Inflammatory macrophage treated with lipopolysaccharide for 1 hour (primary cell): ENCODE results near the gene CEP131.

ENCODE experiments used
- DNase-seq, 2 donors: peaks; one replicate each; pipeline ENCODE4 v3.0.0-alpha.2; 2020 to 2022

Gene CEP131

DNA sequence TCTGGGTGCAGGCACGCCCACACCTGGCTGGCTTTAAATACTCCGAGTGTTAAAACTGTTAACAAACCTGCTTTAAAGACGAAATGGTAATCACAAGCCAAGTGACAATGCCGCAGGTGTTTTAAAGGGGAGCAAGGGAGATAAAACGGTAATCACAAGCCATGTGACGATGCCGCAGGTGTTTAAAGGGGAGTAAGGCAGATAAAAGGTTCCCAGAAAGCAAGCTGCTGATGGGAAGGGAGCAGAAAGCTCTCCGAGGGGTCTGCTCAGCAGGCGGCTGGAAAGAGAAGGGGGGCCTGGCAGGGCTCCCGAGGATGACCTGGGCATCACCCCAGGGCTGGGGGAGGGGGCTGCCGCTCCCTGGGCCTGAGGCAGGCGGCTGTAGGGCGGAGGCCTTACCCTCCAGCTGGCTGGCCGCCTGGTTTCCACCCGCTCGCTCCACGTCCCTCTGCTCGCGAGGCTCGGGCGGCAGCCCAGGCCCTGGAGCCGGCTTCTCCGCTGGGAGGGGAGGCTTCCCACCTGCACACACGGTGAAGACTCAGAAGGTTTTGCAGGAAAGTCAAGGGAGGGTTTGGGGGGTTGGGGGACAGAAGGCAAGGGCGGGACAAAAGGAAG is 28.4 kb upstream of the CEP131 start:
- no peak for DNase-seq

DNA sequence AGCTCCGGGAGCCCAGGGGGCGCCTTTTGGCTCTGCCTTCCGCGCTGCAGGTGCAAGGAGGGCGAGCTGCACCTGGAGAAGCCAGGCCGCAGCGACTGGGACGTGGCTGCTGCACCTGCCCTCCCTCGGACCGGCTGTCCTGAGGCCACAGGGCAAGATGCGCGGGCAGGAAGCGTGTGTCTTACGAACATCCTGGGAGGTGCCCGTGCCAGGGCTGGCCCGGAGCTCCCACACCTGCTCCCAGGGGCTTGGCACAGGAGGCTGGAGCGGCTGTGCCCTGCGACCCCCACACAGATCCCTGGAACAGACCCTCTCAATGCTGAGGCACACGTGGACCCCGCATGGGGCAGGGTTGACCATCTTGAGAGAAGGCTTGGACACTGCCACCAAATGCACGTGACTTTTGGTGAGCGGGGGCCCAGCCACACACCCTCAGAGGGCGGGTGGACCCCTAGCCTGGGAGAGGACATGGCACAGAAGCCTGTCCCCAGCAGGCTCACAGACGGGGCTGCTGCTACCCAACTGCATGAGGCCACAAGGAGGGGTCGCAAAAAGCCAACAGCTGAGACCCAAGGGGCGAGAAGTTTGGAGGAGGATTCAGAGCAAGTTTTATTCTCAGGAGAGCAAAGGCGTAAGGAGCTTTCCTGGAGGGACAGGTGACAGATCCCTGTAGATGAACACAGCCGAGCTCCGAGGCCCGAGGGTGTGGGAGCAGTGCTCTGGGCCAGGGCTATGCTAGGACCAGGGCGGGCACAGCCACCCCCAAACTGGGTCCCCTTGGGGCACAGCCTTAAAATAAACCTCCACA is 27.7 kb upstream of the CEP131 start:
- no peak for DNase-seq

DNA sequence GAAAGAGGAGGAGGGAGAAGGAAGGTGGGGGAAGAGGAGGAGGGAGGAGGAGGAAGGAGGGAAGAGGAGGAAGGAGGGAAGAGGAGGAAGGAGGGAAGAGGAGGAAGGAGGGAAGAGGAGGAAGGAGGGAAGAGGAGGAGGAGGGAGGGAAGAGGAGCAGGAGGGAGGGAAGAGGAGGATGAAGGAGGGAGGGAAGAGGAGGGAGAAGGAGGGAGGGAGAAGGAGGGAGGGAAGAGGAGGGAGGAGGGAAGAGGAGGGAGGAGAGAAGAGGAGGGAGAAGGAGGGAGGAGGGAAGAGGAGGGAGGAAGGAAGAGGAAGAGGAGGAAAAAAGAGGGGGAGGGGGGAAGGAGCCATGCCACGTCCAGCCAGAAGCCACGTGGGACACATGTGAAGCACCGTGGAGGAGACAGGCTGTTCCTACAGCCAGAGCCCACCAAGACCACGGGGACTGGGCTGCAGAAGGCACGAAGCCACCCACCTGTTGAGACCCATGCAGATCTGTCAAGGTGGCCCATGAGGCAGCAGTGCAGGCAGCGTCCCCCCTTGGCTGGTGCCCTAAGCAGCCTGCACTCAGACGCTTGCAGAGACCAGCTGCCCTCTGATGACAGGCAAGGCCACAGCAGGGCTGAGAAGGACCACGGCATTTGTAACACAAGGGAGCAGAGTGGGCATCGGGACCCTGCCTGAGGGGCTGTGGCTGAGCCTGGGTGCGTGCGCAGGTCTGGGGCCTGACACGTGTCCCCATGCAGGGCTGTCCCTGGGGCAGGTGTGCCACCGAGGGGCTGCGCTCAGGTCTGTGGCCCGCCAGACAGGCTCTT is 26.7 kb upstream of the CEP131 start:
- DNase-seq, result no peak

DNA sequence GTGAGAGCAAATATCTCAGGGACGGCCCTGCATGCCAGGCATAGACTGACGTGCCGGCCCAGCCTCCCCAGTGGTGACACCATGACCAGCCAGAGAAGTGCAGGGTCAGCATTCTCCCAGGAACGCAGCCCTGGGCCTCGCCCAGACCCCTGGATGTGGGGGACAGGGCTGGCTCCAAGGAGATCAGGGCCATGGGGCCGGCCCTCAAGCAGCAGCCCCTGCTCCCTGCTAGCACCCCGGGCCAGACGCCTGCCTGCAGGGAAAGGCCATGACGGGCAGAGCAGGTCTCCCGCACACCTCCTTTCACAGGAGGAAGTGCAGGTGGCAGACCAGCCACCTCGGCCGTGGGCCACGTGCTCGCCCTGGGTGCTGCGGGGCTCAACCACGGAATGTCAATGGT is 25.9 kb upstream of the CEP131 start:
- DNase-seq, result no peak

DNA sequence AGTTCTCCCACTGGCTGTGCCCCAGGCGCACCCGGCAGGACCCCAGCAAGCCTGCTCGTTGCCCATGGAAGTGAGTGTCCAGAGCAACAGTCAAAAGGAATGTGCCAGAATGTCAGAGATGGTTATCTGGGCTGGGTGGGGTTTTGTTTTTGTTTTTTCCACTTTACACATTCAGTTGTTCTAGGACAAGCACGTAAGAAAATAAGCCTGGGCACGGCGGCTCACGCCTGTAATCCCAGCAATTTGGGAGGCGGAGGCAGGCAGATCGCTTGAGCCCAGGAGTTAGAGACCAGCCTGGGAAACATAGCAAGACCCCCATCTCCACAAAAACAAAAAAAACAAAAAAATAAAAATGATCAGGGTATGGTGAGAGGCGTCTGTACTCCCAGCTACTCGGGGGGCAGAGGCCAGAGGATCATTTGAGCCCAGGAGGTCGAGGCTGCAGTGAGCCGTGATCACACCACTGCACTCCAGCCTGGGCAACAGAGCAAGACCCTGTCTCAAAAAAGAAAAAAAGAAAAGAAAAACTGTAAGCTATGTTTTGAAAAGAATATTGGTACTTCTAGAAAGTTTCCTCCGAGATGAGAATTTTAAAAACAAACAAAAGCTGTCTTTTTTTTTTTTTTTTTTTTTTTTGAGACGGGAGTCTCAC is 24.7 kb upstream of the CEP131 start:
- no peak for DNase-seq

DNA sequence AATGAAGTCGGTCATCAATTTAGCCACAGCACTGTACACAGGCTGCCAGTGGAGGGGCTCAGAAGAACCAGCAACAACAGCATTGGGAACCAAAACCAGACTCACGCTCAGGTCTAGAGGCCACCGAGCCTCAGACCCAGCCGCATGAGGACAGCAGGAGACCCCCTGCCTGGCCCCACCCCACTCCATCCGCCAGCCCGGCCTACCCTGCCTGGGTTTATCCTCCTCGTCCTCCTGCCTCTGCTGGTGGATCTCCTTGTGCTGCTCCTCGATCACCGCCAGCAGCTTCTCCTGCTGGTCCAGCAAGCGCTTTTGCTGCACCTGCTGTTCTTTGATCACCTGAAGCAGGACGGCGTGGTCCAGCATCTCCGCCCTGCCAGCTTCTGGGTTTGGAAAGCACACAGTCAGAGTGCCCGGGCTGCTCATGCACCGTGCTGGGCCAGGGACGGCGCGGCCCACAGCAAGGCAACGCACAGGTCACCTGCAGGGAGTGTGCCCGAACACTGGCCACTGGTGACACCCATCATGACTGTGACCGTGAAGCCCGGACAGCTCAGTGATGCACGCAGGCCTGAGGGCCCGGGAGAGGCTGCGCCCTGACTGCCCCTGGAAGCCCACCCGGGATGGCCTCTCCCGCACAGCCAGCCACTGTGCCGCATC is 24.0 kb upstream of the CEP131 start:
- no peak for DNase-seq

DNA sequence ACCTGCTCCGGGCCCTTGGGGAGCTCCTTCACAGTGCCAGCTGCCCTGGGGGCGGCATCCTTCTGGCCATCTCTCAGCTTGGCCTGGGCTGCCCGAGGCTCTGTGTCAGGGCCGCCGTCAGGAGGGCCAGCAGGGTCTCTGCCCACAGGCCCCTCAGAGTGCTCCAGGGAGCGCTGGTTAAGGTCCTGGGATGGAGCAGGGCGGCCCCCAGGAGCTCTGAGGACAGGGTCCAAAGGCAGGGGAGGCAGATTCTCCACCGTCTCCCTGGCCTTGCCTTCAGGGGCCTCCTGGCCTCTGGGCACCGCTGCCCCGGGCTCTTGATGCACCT is 23.5 kb upstream of the CEP131 start:
- DNase-seq, result no peak

DNA sequence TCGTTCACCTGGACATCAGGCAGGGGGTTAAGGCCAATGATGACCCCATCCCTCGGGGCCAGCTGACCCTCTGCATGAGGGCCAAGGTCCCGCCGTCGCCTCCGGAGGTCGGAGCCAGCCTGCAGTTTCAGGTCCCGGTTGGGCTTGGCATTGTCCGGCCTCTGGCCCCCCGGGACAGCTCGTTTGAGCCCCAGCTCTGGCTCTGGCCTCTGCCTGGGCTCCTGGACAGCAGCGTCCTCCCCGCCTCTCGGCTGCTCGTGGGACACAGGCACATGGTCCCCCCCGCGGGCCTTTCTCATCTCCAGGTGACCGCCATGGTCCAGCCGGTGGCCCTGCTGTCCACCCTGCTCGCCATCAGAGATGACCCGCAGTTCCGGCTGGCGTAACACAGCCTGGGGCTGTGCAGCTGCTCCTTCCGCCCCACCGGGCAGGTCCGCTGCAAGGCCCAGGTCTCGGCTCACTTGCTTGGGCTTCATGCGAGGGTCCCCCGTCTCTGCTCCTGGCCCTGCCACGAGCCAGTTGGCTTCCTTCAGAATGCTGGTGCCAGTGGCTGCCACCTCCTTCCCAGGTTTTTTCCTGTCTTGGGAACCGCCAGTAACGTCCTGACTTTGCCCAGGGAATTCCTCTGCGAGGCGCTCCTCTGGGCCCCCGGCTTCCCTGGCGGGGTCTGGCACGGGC is 23.0 kb upstream of the CEP131 start:
- no peak for DNase-seq

DNA sequence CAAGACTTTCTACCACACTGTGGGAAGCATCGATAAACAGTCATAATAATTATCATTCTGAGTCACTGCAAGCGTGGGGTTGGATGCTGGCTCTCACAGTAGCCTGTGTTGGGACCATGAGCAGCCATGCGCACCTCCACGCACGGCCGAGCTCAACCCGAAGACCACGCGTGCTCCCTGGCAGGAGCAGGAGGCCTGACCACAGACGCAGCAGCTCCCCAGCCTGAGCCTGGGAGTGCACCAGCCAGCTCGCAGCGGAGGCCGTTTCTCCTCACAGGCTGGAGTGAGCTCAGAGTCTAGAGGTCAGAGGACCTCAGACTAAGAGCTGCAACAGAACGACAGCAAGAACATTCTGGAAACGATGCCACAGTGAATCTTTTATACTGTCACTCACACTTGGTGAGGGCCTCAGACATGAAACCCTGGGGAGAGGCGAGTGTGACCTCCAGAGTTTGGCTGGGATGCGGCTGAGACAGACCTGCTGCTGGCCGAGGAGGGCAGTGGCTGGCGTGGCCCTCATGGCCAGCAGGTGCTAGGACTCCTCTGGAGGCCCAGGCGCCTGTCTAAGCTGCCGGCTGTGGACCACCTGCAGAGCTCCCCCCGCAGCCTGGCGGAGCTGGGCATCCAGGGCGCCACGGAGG is 22.4 kb upstream of the CEP131 start:
- DNase-seq, result no peak

DNA sequence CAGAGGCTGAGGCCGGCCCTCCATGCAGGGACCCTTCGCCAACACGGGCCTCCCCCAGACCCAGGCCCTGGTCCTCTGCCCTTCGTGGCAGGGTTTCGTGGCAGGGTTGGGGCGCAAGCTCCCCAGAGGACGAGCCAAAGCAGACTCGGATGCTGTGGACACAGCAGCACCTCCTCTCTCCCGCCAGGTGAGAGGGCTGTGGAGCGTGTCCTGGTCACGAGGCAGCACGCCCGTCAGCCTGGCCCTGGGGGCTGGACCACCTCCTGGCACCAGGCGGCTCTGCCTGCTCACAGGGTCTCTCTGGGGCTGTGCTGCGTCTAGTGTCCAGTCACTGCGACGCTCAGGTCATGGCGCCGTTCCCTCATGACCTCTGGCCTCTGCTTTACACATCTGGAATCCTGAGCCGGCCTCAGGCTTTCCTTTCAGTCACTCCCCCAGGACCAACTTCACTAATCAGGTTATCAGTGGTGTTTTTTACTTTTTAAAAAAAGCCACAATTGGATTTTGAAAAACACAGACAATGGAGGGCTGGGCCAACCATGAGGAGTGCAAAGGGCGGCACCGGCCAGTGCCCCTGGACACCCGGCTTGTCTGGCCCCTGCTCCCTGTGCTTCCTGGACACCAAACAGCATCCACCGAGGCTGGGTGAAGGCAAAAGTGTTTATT is 21.7 kb upstream of the CEP131 start:
- no peak for DNase-seq

DNA sequence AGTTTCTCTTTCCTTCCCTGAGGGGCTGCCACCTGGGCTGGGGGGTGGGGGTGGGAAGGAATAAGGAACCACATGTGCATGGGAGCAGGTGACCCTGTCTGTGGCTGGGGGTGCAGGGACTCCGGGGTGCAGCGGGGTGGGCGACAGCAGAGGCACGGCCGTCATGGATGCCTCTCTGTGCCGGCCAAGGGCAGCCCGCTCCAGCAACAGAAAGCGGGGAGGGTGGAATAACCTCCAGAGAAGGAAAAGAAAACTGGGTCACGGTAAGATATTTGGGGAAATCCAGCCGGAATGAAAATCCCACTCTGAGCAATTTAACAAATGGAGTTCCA is 20.5 kb upstream of the CEP131 start:
- no peak for DNase-seq

DNA sequence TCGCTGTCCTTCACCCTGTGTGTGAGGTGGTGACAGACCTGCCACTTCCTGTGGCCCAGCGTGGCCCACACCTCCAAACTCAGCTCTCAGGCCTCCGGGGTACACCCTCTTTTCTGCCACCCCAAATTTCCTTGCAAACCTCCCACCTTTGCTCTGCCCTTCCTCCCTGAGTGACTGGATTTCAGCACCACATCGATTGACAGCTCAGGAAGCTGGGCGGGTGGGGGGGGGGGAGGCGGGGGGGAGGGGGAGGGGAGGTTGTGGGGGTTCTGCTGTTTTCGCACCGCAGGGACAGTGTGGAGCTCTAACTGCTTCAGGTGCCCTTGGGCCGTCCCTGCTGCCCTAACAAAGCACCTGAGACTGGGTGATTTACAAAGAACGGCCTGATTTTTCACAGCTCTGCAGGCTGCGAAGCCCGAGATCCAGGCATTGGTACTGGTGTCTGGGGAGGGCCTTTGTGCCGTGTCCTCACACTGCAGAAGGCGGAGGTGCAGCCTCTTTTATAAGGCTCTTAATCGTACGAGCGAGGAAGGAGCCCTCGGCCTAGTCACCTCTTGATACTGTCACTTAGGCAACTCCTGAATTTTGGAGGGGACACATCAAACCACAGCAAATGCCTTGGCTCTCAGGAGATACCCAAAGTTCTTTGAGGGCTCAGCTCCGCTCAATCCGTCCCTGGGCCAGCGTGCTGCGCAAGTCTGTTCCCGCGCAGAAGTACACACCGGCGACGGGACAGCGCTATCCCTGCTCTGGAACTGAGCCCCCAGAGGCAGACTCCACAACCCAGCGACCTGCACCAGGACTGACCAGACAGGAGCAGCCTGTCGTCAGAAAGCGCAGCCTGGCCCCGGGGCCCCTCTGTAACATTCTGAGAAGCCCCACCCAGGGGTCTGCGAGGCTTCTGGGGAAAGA is 19.9 kb upstream of the CEP131 start:
- no peak for DNase-seq

DNA sequence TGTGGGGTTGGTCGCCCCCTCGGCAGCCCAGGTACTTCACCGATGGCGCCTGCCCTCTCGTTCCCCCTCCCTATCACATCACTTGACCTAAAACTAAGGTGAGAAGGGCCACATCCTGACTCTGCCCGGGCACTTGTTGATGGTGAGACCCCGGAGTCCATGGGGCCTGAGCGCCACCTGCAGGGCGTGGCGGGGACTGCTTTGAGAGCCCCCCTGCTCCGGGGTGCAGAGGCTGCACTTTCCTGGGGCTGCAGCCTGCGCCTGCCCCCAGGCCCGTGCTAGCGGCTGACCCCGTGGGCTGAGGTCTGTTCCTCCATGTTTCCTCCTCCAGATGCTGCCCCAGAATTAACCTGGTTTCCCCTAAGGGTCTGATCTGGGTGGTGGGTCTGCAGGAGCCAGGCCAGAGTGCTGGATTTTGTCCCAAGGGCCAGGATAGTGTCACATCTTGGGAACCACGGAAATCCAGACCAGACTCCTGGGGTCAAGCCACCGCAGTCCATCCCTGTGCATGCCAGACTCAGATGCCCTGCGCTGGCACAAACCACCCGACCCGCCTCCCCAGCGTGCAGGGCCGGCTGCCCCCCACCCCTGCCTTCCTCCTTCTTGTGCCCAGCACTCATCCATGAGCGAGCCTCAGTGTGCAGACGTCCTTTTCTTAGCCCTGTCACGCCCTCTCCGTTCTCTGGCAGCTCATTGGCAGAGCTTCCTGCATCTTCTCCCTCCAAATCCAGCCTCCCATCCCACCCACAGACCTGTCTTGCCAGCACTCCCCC is 19.1 kb upstream of the CEP131 start:
- peak; percentile 15 to 79 for DNase-seq

DNA sequence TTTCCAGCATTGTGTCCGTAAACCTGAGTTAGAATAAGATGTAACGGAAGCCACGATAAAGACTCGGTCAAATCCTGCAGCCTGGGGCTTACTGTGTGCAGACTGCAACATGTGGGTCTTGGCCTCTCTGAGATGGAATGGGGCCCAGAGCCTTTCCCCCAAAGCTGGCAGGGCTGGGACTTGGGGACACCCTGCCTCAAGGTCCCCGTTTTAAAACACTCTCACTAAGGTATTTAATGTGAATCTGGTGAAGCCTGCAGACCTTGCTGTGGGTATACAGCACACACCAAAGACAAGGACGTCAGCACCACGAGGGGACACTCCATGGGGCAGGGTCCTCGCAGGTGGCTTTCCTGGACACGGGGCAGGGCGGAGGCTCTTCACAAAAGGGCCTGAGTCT is 18.4 kb upstream of the CEP131 start:
- no peak for DNase-seq

DNA sequence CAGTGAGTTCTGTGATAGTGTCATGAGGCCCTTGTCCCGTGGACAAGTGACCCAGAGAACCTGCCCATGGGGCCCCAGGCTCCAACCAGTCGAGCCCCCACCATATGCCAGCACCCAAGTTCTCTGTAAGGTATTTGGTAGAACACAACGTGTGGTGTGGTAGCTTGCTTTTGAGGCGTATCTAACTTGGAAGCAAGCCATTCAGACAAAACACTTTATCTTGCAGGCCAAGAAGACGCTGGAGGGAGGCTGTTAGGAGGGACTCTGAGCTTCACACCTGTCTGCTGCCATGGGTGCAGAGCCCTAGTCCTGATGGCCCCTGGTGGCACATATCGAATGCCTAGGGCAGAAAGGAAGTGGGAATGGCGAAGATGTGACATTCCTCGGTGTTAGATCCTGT is 18.0 kb upstream of the CEP131 start:
- no peak for DNase-seq

DNA sequence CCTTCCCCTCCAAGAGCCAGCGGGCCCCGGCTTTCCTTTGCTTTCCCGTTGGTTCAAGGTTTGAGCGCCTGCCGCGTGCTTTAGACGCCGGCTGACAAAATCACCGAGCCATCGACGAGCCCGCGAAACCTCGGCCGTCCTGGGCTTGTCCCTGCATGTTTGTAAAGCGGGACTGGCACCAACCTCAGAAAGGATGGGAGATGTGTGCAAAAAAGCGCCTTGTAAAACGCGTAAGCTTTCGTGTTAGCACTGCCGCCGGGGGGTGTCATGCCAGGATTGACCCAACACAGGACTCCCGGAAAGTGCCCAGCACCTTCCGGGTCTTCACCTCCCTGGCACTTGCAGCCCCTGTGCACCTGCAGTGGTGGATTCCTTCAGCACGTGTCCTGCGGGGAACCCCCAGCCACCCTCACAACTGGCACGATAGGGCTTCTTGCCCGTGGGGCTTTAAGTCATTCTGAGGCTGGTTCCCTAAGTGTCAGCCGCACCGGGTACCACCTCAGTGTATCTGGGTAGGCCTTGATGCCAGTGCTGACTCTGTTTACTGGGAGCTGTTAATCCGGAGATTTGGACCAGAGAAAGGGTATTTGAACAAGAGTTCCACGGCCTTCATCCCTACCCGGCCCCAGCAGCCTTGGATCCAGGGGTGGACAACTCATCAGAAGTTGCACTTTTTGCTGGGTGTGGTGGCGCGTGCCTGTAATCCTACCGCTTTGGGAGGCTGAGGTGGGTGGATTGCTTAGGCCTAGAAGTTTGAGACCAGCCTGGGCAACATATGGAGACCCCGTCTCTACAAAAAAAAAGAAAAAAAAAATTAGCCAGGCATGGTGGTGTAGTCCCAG is 17.2 kb upstream of the CEP131 start:
- peak in 1 of 2 donors; percentile 11 for DNase-seq

DNA sequence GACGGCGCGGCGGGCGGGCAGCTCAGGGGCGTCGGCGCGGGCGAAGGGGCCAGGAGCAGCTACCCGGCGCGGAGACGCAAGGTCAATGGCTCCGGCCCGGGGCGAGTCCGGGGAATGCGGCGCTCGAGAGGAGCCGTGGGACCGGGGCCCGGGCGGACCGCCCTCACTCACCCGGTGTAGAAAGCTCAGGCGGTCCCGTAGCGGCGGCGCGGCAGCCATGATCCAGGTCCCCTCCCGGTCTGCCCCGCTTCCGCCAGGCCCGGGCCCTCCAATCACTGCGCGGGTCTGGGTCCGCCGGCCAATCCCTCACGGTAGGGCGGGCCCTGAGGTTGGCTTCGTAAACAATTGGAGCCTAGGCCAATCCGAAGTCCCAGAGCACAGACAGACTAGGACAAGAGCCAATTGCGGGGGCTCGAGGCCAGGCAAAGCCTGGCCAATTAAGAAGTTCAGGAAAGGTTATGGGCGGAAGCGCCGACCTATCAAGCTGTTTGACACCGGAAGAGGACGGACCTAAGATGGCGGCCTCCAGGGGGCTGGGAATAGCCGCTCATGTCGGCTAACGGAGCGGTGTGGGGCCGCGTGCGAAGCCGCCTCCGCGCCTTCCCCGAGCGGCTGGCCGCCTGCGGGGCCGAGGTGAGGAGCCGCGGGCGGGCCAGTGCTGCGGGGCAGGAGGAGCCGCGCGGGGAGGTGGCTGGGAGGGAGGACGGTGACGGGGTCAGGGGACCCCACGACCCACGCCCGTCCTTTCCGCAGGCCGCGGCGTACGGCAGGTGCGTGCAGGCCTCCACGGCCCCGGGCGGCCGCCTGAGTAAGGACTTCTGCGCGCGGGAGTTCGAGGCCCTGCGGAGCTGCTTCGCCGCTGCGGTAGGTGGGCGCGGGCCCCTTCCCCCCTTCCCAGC is 16.3 kb upstream of the CEP131 start, which contains the start of the genes NDUFAF8 and TEPSIN:
NDUFAF8 (plus strand) TSS at position 504 of the 899 bp plus-strand sequence; CDS start at position 550, 46 bp downstream.
TEPSIN (minus strand) TSS at position 241 of the 899 bp plus-strand sequence; CDS start at position 219, 22 bp downstream.
- DNase-seq, result peak; percentile 98 to 100
